Stimulated activated effector memory CD8-positive, alpha-beta T cell treated with anti-CD3 and anti-CD28 coated beads, Interleukin-12 subunit alpha, Interleukin-12 subunit beta, amount 100 ng/mL, for 72 hours (primary cell): ENCODE measurements around the gene RNF126.
A peak's percentile ranks its signal among the peaks of the same experiment; 100 is the strongest.
"Not testable (repeated sequence)": the region's sequence is repeated elsewhere in the genome, so short reads cannot be mapped to it uniquely, and the experiment has no call there.

ENCODE experiments used
- ATAC-seq: fragments of 150-1000 bp; cut with Tn5 transposase; 2 replicates; pipeline ENCODE4 v1.10.0; 2021
- DNase-seq, 2 donors: peaks; one replicate each; pipeline ENCODE4 v3.0.0; 2021 to 2022; ENCODE audit warnings: low spot score in 2 of 2
- H3K27ac Mint-ChIP-seq: one replicate; pipeline ENCODE4 v1.8.0; 2022; ENCODE audit warnings: mild to moderate bottlenecking, mixed read lengths
- H3K36me3 Mint-ChIP-seq: one replicate; pipeline ENCODE4 v1.8.0; 2022; ENCODE audit warnings: mild to moderate bottlenecking, mixed read lengths
- H3K4me1 Mint-ChIP-seq: one replicate; pipeline ENCODE4 v1.8.0; 2022; ENCODE audit warnings: mixed read lengths
- H3K4me3 Mint-ChIP-seq: one replicate; pipeline ENCODE4 v1.8.0; 2022; ENCODE audit warnings: mild to moderate bottlenecking, mixed read lengths
- H3K9me3 Mint-ChIP-seq: one replicate; pipeline ENCODE4 v1.8.0; 2022; ENCODE audit warnings: mixed read lengths

The RNF126 gene

GRCh38 chr19:609004-609346, 54.0 kb downstream of the RNF126 start:
- Mint-ChIP-seq H3K4me1 (peaks cover 22% of the 10 kb centered on the region), H3K27ac (no peak overlapping the region), H3K4me3 (no peak overlapping the region), H3K9me3 (no peaks in the 10 kb centered on the region), H3K36me3 (peaks cover 14% of the 10 kb centered on the region)
- DNase-seq: no peak
- no peak for ATAC-seq

- H3K4me3 Mint-ChIP-seq: no peak overlapping the region
Observed at GRCh38 chr19:608155-609003, 54.6 kb downstream of the RNF126 start.

DNA sequence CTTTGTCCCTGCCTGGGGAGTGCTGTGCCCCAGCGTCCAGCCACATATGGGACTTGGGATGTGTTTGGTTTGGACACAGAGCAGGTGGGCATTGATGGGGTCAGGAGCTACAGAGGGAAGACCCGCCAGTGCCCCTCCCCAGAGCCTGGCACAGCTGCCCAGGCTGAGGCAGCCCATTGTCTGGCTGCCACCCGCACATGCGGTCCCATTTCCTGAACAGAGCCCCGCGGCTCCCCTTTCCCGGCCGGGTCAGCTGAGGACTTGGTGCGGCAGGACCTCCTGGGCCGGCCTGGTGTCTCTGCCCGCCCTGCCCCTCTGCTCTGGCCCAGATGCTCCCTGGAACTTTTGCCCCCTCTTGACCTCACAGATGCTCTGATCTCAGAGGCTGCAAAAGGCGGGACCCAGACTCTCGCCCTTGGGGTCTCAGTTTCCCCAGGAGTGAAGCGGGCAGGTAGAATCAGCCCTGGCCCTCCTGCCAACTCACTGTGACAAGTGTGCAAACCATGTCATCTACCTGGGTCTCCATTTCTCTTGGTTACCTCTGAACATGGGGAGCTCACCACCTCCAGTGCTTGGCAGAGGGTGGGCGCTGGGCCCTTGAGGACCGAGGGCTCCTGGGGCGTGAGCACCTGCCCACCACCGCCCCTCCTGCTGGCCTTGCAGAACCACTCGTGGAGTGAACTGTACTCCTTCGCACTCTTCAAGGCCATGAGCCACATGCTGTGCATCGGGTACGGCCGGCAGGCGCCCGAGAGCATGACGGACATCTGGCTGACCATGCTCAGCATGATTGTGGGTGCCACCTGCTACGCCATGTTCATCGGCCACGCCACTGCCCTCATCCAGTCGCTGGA, 55.5 kb downstream of the RNF126 start:
- Mint-ChIP-seq H3K4me1 (peaks cover 18% of the 10 kb centered on the region), H3K36me3 (peaks cover 14% of the 10 kb centered on the region), H3K4me3 (no peak overlapping the region), H3K9me3 (no peaks in the 10 kb centered on the region), H3K27ac (no peak overlapping the region)
- no peak for ATAC-seq
- DNase-seq: no peak

More at GRCh38 chr19:608155-609003, 54.6 kb downstream of the RNF126 start:
- no peak for ATAC-seq
- H3K36me3 Mint-ChIP-seq: peaks cover 14% of the 10 kb centered on the region
- H3K27ac Mint-ChIP-seq: no peak overlapping the region
- no peak for DNase-seq
- peaks cover 22% of the 10 kb centered on the region for H3K4me1 Mint-ChIP-seq
- no peaks in the 10 kb centered on the region for H3K9me3 Mint-ChIP-seq

DNA sequence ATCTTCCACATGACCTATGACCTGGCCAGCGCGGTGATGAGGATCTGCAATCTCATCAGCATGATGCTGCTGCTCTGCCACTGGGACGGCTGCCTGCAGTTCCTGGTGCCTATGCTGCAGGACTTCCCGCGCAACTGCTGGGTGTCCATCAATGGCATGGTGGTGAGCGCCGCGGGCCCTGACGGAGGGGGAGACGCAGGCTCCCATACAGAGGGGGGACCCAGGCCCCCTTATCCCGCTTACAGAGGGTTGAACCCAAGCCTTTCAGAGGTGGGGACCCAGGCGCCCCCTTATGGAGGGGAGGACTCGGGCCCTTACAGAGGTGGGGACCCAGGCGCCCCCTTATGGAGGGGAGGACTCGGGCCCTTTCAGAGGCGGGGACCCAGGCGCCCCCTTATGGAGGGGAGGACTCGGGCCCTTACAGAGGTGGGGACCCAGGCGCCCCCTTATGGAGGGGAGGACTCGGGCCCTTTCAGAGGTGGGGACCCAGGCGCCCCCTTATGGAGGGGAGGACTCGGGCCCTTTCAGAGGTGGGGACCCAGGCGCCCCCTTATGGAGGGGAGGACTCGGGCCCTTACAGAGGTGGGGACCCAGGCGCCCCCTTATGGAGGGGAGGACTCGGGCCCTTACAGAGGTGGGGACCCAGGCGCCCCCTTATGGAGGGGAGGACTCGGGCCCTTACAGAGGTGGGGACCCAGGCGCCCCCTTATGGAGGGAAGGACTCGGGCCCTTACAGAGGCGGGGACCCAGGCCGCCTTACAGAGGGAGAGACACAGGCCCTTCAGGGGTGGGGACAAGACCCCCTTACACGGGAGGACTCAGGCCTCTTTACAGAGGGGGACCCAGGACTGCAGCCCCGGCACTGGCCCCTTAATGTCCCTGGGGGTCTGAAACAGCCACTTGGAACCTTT, 57.7 kb downstream of the RNF126 start:
- not testable (repeated sequence) for H3K36me3 Mint-ChIP-seq, H3K9me3 Mint-ChIP-seq, H3K27ac Mint-ChIP-seq, H3K4me3 Mint-ChIP-seq, H3K4me1 Mint-ChIP-seq
- ATAC-seq (peak; percentile 22), DNase-seq (peak in 1 of 2 donors; percentile 74)

DNA sequence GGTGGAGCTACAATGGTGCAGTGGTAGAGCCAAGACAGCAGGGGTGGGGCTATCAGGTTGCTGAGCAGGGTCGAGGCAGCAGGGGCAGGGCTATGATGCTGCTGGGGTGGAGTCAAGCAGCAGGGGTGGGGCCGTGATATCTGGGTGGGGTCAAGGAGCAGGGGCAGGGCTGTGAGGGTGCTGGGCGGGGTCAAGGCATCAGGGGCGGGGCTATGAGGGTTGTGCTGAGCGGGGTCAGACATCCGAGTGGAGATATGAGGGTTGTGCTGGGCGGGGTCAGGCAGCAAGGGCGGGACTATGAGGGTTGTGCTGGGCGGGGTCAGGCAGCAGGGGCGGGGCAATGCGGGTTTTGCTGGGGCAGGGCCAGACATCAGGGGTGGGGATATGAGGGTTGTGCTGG, 58.7 kb downstream of the RNF126 start:
- ATAC-seq: peak; percentile 76
- DNase-seq: peak in 1 of 2 donors; percentile 70
- no peaks in the 10 kb centered on the region for H3K36me3 Mint-ChIP-seq
- no peaks in the 10 kb centered on the region for H3K4me1 Mint-ChIP-seq
- H3K27ac Mint-ChIP-seq: no peak overlapping the region
- no peaks in the 10 kb centered on the region for H3K9me3 Mint-ChIP-seq
- H3K4me3 Mint-ChIP-seq: no peak overlapping the region

GRCh38 chr19:603779-604178, 59.2 kb downstream of the RNF126 start:
- H3K4me1 Mint-ChIP-seq, H3K4me3 Mint-ChIP-seq, DNase-seq, H3K27ac Mint-ChIP-seq, H3K36me3 Mint-ChIP-seq, ATAC-seq, H3K9me3 Mint-ChIP-seq: not testable (repeated sequence)

DNA sequence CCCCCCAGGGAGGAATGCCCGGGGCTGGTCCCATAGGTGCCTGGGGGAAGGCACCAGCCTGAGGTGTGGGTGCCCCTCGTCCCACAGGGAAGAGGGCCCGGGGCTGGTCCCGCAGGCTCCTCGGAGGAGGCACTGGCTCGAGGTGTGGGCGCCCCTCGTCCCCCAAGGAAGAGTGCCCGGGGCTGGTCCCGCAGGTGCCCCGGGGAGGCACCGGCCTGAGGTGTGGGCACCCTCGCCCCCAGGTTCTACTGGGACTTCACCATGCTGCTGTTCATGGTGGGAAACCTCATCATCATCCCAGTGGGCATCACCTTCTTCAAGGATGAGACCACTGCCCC, 59.7 kb downstream of the RNF126 start:
- H3K36me3 Mint-ChIP-seq, H3K4me1 Mint-ChIP-seq, ATAC-seq, H3K27ac Mint-ChIP-seq, DNase-seq, H3K4me3 Mint-ChIP-seq, H3K9me3 Mint-ChIP-seq: not testable (repeated sequence)

- ATAC-seq (no peak), DNase-seq (no peak)
- Mint-ChIP-seq H3K36me3 (no peaks in the 10 kb centered on the region), H3K9me3 (no peaks in the 10 kb centered on the region), H3K27ac (no peak overlapping the region), H3K4me1 (no peaks in the 10 kb centered on the region), H3K4me3 (no peak overlapping the region)
Observed at GRCh38 chr19:602391-603301, 60.4 kb downstream of the RNF126 start.

- Mint-ChIP-seq H3K36me3 (no peaks in the 10 kb centered on the region), H3K27ac (no peak overlapping the region)
Observed at GRCh38 chr19:601790-602189, 61.2 kb downstream of the RNF126 start.

DNA sequence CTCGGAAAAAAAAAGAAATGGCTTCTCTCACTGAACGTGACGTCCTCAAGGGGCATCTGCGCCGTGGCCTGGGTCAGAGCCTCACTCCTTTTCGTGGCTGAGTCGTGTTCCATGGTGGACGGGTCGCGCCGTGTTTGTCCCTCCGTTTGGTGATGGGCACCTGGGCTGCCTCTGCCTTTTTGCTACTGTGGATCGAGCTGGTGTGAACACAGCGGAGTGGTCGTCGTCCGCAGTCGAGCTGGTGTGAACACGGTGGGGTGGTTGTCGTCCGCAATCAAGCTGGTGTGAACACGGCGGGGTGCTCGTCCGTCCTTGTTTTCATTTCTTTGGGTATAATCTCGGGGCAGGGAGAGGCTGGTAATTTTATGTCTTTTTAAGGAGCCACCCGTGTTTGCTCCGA, 61.7 kb downstream of the RNF126 start:
- H3K36me3 Mint-ChIP-seq: no peaks in the 10 kb centered on the region
- H3K4me3 Mint-ChIP-seq: no peak overlapping the region
- ATAC-seq (no peak), DNase-seq (no peak)
- H3K27ac Mint-ChIP-seq: no peak overlapping the region
- no peaks in the 10 kb centered on the region for H3K9me3 Mint-ChIP-seq
- no peaks in the 10 kb centered on the region for H3K4me1 Mint-ChIP-seq

More at GRCh38 chr19:601790-602189, 61.2 kb downstream of the RNF126 start:
- DNase-seq (no peak), ATAC-seq (no peak)
- no peaks in the 10 kb centered on the region for H3K9me3 Mint-ChIP-seq
- no peaks in the 10 kb centered on the region for H3K4me1 Mint-ChIP-seq
- no peak overlapping the region for H3K4me3 Mint-ChIP-seq
